CD4-positive, CD25-positive, alpha-beta regulatory T cell (primary cell): ENCODE data around the gene SNX22. TPM values are rescaled to one million over a fixed set of nuclear protein-coding genes. Genes with fewer than 3 reads are reported as not detected.
A peak's percentile ranks its signal among the peaks of the same experiment; 100 is the strongest.

Source experiments
- ATAC-seq, 2 donors: fragments of 150-1000 bp; cut with Tn5 transposase; one replicate each; pipeline ENCODE4 v1.10.0; 2021; ENCODE audit warnings: low read depth in 2 of 2, moderate number of reproducible peaks in 2 of 2, moderate library complexity in 1 of 2
- DNase-seq, 3 donors: peaks; one replicate each; pipeline versions ENCODE4 v3.0.0 to v3.0.0-alpha.2; 2012 to 2022; ENCODE audit warnings: mixed read lengths in 1 of 3
- H3K27ac ChIP-seq: one replicate; pipeline ENCODE4 v1.7.0; 2013; ENCODE audit warnings: mild to moderate bottlenecking, low read length; ENCODE audit not compliant: insufficient read depth, poor library complexity, severe bottlenecking
- H3K27me3 ChIP-seq: one replicate; pipeline ENCODE4 v1.7.0; 2013; ENCODE audit warnings: low read length; ENCODE audit not compliant: control insufficient read depth, insufficient read depth
- H3K36me3 ChIP-seq: one replicate; pipeline ENCODE4 v1.7.0; 2013; ENCODE audit warnings: mild to moderate bottlenecking, low read length, moderate library complexity; ENCODE audit not compliant: control insufficient read depth, insufficient read depth
- H3K4me1 ChIP-seq: 2 replicates; pipeline ENCODE4 v1.7.0; 2013; ENCODE audit warnings: mild to moderate bottlenecking, low read length; ENCODE audit not compliant: insufficient read depth, control insufficient read depth, poor library complexity, severe bottlenecking
- H3K4me3 ChIP-seq: one replicate; pipeline ENCODE4 v1.7.0; 2013; ENCODE audit warnings: low read depth, mild to moderate bottlenecking, low read length, moderate library complexity
- H3K9me3 ChIP-seq, 2 experiments: 1 replicate in 1 of 2; 2 replicates in 1 of 2; pipeline ENCODE4 v1.7.0; 2013; ENCODE audit warnings: low read length in 2 of 2, mild to moderate bottlenecking in 1 of 2, moderate library complexity in 1 of 2; ENCODE audit not compliant: control insufficient read depth in 2 of 2
- H3K27ac Mint-ChIP-seq, 3 donors: one replicate each; pipeline ENCODE4 v1.8.0; 2020 to 2022; ENCODE audit warnings: mild to moderate bottlenecking in 3 of 3, mixed read lengths in 3 of 3, moderate library complexity in 2 of 3
- H3K27me3 Mint-ChIP-seq: one replicate; pipeline ENCODE4 v1.8.0; 2022; ENCODE audit warnings: mild to moderate bottlenecking, mixed read lengths
- H3K36me3 Mint-ChIP-seq: one replicate; pipeline ENCODE4 v1.8.0; 2020; ENCODE audit warnings: mixed read lengths
- H3K4me1 Mint-ChIP-seq, 4 donors: one replicate each; pipeline ENCODE4 v1.8.0; 2020 to 2022; ENCODE audit warnings: mixed read lengths in 4 of 4, mild to moderate bottlenecking in 1 of 4
- H3K4me3 Mint-ChIP-seq, 4 donors: one replicate each; pipeline ENCODE4 v1.8.0; 2020 to 2022; ENCODE audit warnings: mild to moderate bottlenecking in 4 of 4, mixed read lengths in 4 of 4, moderate library complexity in 3 of 4
- H3K9me3 Mint-ChIP-seq, 7 donors: one replicate each; pipeline ENCODE4 v1.8.0; 2020 to 2022; ENCODE audit warnings: mixed read lengths in 7 of 7, mild to moderate bottlenecking in 3 of 7, moderate library complexity in 2 of 7
- polyA plus RNA-seq, 4 donors: library from polyadenylated mRNA; unstranded; fragments of 300-500 nt; fragmentation: Illumina TruSeq; gene quantifications; one replicate each; pipeline ENCODE4 v1.2.3, GENCODE V29; 2021
- total RNA-seq: library from RNA; stranded (reverse); gene quantifications from one replicate; pipeline ENCODE4 v1.2.3, GENCODE V29; 2022

SNX22 gene
- total and polyA plus RNA-seq, 5 donors from 2014 or later: 0.20 to 1.4 (median 1.00) TPM

DNA sequence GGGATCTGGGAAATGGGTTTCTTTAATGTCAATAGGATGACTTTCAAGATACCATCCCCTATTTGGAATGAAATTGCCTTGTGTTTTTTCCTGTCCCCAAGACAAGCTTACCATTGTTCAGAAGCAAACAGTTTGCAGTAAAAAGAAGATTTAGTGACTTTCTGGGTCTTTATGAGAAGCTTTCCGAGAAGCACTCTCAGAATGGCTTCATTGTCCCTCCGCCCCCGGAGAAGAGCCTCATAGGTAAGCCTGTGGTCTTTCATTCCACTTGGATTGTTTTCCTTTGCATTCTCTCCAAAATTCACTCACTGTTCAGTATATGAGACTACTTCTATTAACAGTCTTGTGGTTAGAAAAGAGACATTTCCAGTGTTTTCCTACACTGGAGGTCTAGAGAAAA is 25.6 kb upstream of the SNX22 start:
- Mint-ChIP-seq H3K27me3 (no peaks in the 10 kb centered on the region), H3K4me3 (no peak overlapping the region), H3K27ac (peak overlapping the region in 1 of 3 donors; percentile 50), H3K4me1 (peaks cover 0 to 3% (median 0%) of the 10 kb centered on the region in 4 donors), H3K9me3 (no peaks in the 10 kb centered on the region), H3K36me3 (peaks cover 57% of the 10 kb centered on the region)
- no peaks in the 10 kb centered on the region for H3K9me3 ChIP-seq
- peaks cover 84% of the 10 kb centered on the region for H3K36me3 ChIP-seq
- no peak overlapping the region for H3K27ac ChIP-seq
- H3K4me1 ChIP-seq: no peaks in the 10 kb centered on the region
- H3K4me3 ChIP-seq: no peak overlapping the region
- DNase-seq: no peak
- H3K27me3 ChIP-seq: no peaks in the 10 kb centered on the region
- no peak for ATAC-seq

DNA sequence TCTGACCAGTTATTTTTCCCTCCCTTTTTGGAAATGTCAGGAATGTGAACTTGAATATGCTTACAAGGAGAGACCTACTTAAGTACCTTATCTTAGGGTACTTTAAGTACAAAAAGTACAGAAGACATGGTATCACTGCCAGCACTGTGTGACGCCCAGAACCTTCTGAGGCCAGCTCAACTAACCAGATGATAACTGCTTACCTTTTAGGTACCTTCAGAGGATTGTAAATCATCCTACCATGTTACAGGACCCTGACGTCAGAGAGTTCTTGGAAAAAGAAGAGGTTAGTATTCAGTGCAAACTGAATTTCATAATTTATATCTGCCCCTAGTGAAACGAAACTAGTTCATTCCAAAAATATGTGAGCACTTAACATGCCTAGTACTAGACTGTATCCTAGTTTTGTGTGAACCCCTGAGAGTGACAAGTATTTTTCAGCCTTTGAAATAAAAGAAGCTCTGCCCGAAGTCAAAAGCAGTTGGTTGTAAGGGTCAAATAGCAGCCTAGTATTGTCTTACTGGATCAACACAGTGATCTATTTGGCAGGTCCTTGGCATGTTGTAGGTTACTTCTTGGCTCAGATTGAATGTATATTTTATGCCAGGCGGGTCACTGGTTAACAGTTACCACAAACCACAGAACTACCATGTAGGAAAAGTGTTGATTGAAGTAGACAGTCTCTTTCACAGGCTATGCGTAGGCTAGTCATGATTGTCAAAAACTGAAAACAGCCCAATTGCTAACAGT is 23.8 kb upstream of the SNX22 start:
- no peaks in the 10 kb centered on the region for H3K9me3 Mint-ChIP-seq
- Histone ChIP-seq H3K9me3 (no peaks in the 10 kb centered on the region), H3K27me3 (no peaks in the 10 kb centered on the region), H3K36me3 (peaks cover 84% of the 10 kb centered on the region), H3K27ac (no peak overlapping the region), H3K4me1 (no peaks in the 10 kb centered on the region), H3K4me3 (no peak overlapping the region)
- no peaks in the 10 kb centered on the region for H3K4me1 Mint-ChIP-seq
- H3K27me3 Mint-ChIP-seq: no peaks in the 10 kb centered on the region
- no peak for ATAC-seq
- no peak for DNase-seq
- H3K4me3 Mint-ChIP-seq: no peak overlapping the region
- H3K27ac Mint-ChIP-seq: peak overlapping the region in 1 of 3 donors; percentile 9
- H3K36me3 Mint-ChIP-seq: peaks cover 68% of the 10 kb centered on the region

DNA sequence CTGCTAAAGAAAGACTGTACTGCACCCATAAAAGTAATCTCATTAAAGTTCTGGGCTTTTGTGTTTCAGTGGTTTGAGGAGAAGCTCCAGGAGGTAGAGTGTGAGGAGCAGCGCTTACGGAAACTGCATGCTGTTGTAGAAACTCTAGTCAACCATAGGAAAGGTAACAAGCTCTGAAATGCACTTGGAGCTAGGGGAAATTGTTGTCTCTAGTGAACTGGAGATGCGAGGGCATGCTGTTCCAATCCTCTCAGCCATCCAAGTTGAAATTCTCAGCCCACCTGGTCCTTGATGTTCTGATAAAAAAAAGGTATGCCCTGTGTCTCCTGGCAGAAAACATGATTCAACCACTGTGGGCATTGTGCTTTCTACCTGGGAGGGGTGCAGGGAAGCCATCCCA is 21.4 kb upstream of the SNX22 start:
- DNase-seq: no peak

DNA sequence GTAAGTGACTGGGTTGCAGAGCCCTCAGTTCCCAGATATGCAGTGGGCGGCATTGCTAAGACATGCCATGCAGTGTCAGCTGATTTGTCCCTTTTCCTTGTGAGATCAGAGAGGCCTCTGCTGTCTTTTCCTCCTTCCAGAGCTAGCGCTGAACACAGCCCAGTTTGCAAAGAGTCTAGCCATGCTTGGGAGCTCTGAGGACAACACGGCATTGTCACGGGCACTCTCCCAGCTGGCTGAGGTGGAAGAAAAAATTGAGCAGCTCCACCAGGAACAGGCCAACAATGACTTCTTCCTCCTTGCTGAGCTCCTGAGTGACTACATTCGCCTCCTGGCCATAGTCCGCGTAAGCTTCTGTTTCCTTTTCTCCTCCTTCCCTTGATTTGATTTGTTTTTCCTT is 20.0 kb upstream of the SNX22 start:
- H3K27ac ChIP-seq: no peak overlapping the region
- H3K27me3 Mint-ChIP-seq: no peaks in the 10 kb centered on the region
- H3K4me1 ChIP-seq: no peaks in the 10 kb centered on the region
- peaks cover 66% of the 10 kb centered on the region for H3K36me3 Mint-ChIP-seq
- peak overlapping the region in 2 of 3 donors; percentile 82 to 88 for H3K27ac Mint-ChIP-seq
- H3K4me3 Mint-ChIP-seq: no peak overlapping the region
- no peaks in the 10 kb centered on the region for H3K9me3 ChIP-seq
- no peaks in the 10 kb centered on the region for H3K27me3 ChIP-seq
- H3K4me1 Mint-ChIP-seq: no peaks in the 10 kb centered on the region
- ATAC-seq: no peak
- H3K4me3 ChIP-seq: no peak overlapping the region
- no peaks in the 10 kb centered on the region for H3K9me3 Mint-ChIP-seq
- no peak for DNase-seq
- H3K36me3 ChIP-seq: peaks cover 90% of the 10 kb centered on the region

More for the DNA sequence above, 21.4 kb upstream of the SNX22 start:
- H3K27me3 Mint-ChIP-seq: no peaks in the 10 kb centered on the region
- no peak for ATAC-seq
- peaks cover 65% of the 10 kb centered on the region for H3K36me3 Mint-ChIP-seq
- Histone ChIP-seq H3K27me3 (no peaks in the 10 kb centered on the region), H3K4me1 (no peaks in the 10 kb centered on the region), H3K4me3 (no peak overlapping the region), H3K27ac (no peak overlapping the region), H3K36me3 (peaks cover 89% of the 10 kb centered on the region), H3K9me3 (no peaks in the 10 kb centered on the region)
- H3K4me1 Mint-ChIP-seq: no peaks in the 10 kb centered on the region
- H3K27ac Mint-ChIP-seq: no peak overlapping the region
- H3K4me3 Mint-ChIP-seq: no peak overlapping the region
- H3K9me3 Mint-ChIP-seq: no peaks in the 10 kb centered on the region

DNA sequence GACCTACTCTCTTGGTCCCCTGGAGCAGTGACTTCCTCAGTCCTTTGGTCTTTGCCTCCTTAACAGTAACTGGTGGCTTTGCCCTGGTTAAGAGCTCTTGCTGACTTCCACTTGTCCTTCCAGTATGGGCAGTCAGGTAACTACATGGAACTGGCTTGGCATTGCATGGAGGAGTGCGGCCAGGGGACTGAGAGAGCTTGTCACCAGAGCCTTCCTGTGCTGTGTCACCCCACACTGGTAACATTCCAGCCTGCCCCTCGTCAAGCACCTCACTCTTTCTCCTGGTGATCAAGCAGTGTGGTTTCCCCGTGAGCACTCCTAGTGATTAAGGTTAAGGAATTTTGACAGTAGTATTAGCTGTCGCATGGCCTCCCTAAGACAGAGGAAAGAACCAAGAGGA is 19.3 kb upstream of the SNX22 start:
- Mint-ChIP-seq H3K4me3 (no peak overlapping the region), H3K27ac (peak overlapping the region in 1 of 3 donors; percentile 82), H3K4me1 (no peaks in the 10 kb centered on the region), H3K9me3 (no peaks in the 10 kb centered on the region), H3K27me3 (no peaks in the 10 kb centered on the region), H3K36me3 (peaks cover 69% of the 10 kb centered on the region)
- Histone ChIP-seq H3K27me3 (no peaks in the 10 kb centered on the region), H3K4me3 (no peak overlapping the region), H3K27ac (no peak overlapping the region), H3K9me3 (no peaks in the 10 kb centered on the region), H3K4me1 (no peaks in the 10 kb centered on the region), H3K36me3 (peaks cover 91% of the 10 kb centered on the region)
- ATAC-seq (no peak), DNase-seq (no peak)

DNA sequence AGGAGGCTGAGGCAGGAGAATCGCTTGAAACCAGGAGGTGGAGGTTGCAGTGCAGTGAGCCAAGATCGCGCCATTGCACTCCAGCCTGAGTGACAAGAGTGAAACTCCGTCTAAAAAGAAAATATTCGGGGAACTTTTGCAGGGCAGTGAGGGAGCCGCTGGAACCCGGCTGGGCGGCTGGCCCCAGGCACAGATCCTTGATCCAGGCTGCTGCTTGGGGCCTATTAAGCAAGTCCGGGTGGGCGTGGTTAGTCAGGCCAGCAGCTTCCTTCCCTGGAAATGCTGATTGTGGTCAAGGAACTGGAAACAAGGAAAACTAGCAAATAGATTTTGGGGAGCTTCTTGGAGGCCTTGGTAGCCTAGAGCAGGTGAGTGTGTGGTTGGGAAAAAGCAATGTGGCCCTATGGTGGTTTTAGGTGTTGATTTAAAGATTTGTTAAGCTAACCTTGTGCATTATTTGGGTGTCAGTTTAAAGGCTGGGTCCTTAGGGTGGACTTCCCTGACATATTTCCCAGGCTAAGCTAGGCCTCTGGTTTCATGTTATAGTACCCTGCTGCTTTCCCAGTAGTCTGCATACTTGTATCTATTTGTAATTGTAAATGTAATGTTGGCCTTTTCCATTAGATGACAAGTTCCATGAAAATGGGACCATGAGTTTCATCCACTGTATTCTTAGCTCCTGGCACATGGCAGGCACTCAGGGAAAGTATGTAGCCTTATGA is 17.7 kb upstream of the SNX22 start:
- no peaks in the 10 kb centered on the region for H3K27me3 Mint-ChIP-seq
- no peaks in the 10 kb centered on the region for H3K9me3 Mint-ChIP-seq
- peaks cover 63% of the 10 kb centered on the region for H3K36me3 Mint-ChIP-seq
- Histone ChIP-seq H3K4me3 (no peak overlapping the region), H3K36me3 (peaks cover 91% of the 10 kb centered on the region), H3K9me3 (no peaks in the 10 kb centered on the region), H3K27ac (no peak overlapping the region), H3K4me1 (no peaks in the 10 kb centered on the region), H3K27me3 (no peaks in the 10 kb centered on the region)
- ATAC-seq (no peak), DNase-seq (no peak)
- peak overlapping the region in 1 of 4 donors; percentile 16 for H3K4me3 Mint-ChIP-seq
- no peaks in the 10 kb centered on the region for H3K4me1 Mint-ChIP-seq
- peak overlapping the region in 1 of 3 donors; percentile 67 for H3K27ac Mint-ChIP-seq

DNA sequence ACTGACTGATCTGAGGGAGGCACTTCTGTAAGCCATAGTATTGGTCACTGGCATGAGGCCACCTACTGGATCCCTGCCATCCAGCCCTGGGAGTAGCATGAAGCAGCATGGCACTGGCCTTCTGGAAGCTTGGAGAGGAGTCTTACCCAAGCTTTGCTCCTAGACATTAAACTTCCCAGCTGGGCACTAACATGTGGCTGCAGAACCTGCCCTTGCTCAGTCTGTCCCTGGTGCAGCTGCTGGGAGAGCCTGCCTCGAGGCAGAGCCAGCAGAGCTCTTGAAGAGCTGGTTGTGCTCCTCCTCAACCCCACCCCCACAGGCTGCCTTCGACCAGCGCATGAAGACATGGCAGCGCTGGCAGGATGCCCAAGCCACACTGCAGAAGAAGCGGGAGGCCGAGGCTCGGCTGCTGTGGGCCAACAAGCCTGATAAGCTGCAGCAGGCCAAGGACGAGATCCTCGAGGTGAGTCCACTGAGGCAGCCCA is 17.1 kb upstream of the SNX22 start:
- no peak overlapping the region for H3K4me3 ChIP-seq
- peaks cover 86% of the 10 kb centered on the region for H3K36me3 ChIP-seq
- Mint-ChIP-seq H3K36me3 (peaks cover 63% of the 10 kb centered on the region), H3K9me3 (no peaks in the 10 kb centered on the region), H3K27ac (no peak overlapping the region), H3K27me3 (no peaks in the 10 kb centered on the region), H3K4me3 (no peak overlapping the region), H3K4me1 (no peaks in the 10 kb centered on the region)
- no peaks in the 10 kb centered on the region for H3K9me3 ChIP-seq
- H3K4me1 ChIP-seq: no peaks in the 10 kb centered on the region
- H3K27ac ChIP-seq: no peak overlapping the region
- no peaks in the 10 kb centered on the region for H3K27me3 ChIP-seq
- DNase-seq (no peak), ATAC-seq (no peak)
